ENCODE measurements around the gene FBXW7.

The FBXW7 gene

DNA sequence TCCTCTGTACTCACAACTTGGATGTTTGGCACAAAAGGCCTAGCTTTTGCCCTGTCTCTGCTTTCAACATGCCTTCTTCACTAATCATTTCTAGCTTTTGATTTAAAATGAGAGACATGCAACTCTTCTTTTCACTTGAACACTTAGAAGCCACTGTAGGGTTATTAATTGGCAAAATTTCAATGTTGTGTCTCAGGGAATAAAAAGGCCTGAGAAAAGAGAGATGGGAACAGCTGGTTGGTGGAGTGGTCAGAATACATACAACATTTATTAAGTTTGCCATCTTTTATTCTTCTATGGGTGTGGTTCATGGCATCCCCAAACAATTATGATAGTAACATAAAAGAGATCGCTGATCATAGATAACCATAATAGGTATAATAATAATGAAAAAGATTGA lies 114.3 kb downstream of the FBXW7 start:
- no peak for DNase-seq

DNA sequence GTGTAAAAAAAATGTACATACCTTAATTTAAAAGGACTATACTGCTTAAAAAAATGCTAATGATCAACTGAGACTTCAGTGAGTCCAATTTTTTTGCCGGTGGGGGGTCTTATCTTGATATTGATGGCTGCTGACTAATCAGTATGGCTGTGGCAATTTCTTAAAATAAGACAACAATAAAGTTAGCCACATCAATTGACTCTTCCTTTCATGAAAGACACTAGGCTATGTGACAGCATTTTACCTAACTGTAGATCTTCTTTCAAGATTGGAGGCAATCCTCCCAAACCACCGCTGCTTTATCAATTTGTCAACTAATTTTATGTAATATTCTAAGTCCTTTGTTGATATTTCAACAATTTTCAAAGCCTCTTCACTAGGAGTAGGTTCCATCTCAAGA lies 116.1 kb downstream of the FBXW7 start:
- DNase-seq: no peak

DNA sequence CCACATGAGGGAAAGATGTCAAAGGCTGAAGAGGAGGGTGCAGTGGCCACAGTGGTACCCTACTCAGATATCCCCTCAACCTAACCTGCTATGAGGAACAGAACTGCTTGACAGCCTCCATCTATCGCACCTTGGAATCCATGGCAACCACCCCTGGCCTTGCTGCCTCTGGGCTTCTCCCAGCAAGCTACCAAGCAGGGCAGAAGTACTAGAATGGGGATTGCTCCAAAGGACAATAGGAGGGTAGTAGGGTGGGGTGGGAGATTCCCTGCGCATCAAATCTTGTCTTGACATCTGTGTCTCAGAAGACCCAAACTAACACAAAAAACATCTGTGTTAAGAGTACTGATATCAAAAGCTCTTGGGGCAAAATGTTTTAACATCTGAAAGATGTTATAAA lies 118.2 kb downstream of the FBXW7 start:
- DNase-seq: no peak

- no peak for DNase-seq
Measured at GRCh38 chr4:152415980-152416379, 119.9 kb downstream of the FBXW7 start.

- DNase-seq: peak in 1 of 2 donors; percentile 18
Measured at GRCh38 chr4:152408514-152409327, 127.2 kb downstream of the FBXW7 start.

DNA sequence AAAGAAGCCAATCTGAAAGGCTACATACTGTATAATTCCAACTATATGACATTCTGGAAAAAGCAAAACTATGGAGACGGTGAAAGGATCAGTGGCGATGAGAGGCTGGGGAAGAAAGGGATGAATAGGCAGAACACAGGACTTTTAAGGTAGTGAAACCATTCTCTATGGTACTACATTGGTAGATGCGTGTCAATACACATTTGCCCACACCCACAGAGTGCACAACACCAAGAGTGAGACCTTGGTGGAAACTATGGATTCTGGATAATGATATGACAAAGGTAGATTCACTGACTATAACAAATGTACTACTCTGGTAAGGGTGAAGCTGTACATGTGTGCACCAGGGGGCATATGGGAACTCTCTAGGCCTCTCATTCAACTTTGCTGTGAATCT lies 134.5 kb downstream of the FBXW7 start:
- DNase-seq: no peak

GRCh38 chr4:152399246-152399645 lies 136.6 kb downstream of the FBXW7 start:
- no peak for DNase-seq

GRCh38 chr4:152398060-152398459 lies 137.8 kb downstream of the FBXW7 start:
- DNase-seq: no peak

DNA sequence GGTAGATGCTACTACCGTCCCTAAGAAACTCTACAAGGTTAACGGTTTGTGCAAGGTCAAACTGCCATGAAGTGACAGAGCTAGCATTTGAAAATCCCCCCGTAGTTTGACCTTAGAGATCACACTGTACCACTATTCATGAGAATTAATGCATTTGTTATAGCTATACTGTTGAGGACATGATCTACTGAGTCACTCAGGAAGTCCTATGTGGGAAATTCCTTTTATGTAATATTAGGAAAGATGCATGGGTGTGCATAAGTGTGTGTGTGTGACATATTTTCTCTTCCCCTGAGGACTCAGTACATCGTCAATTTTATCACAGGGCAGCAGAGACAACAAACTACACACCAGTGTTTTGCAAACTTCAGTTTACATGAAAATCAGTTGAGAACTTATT lies 141.1 kb downstream of the FBXW7 start:
- DNase-seq: no peak

- DNase-seq: no peak
Measured at GRCh38 chr4:152392079-152392478, 143.8 kb downstream of the FBXW7 start.

DNA sequence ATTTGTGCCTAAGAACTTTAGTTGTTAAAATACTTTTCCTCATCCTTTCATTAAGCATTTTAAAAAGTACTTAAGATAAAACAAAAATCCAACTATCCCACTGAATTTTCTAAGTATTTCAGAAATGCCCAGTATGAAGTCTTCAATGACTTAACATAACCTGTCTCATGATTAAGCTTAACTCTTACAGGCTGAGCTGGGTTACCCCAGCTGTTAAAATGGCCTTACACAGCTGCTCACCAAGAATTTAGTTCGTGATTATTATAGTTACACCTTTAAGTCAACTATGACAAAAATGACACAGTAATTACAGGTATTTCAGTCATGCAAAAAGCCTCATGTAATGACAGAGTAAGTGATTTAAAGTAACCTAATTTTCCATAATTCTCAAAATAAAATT lies 145.7 kb downstream of the FBXW7 start:
- DNase-seq: no peak

DNA sequence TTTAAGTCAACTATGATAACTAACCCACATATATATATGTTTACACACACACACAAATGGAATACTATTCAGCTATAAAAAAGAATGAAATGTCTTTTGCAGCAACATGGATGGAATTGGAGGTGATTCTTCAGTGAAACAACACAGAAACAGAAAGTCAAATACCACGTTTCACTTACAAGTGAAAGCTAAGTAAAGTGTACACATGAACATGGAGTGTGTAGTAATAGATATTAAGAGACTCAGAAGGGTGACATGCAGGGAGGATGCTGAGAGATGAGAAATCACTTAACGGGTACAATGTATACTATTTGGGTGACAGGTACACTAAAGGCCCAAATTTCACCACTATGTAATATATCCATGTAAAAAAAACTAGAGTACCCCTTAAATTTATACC lies 146.5 kb downstream of the FBXW7 start:
- DNase-seq: no peak

DNA sequence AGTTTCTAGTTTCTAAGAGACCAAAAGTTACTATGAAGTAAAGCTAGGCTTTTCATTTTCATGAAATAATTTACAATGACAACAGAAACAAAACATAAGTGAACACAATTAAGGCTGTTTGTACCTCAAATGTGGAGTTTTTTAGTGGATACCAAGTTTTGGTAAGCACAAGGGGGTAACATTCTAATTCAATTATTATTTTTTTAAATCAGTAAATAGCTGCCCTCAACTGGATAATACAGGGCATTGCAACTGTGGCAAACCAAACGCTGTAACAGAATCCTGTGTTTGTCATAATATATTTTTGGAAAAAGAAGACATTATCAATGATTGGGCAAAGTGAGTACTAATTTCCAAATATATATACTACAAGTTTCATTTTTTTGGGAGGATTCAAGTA lies 150.3 kb downstream of the FBXW7 start:
- no peak for DNase-seq

GRCh38 chr4:152382057-152382785 lies 153.7 kb downstream of the FBXW7 start:
- DNase-seq: no peak

GRCh38 chr4:152380919-152381318 lies 155.0 kb downstream of the FBXW7 start:
- no peak for DNase-seq

GRCh38 chr4:152380185-152380584 lies 155.7 kb downstream of the FBXW7 start:
- DNase-seq: no peak

- DNase-seq: no peak
Measured at GRCh38 chr4:152374606-152375285, 161.1 kb downstream of the FBXW7 start.

- no peak for DNase-seq
Measured at GRCh38 chr4:152374153-152374552, 161.7 kb downstream of the FBXW7 start.

DNA sequence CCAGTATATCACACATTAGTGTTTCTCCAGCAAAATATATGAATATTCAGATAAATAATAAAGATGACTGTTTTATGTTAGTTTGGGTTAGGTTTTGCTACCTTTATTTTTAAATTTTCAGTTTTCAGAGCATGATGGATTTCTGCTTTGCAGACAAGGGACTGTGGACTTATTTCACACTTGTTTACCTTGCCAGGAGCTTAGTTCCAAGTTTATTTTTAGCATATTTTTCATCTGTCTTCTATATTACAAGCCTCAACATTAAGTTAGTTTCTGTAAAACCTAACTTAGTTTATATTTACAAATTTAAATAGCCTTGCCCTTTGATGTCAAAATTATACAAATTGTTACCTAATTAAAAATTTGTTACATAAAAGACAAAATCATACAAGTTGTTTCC lies 163.4 kb downstream of the FBXW7 start:
- DNase-seq: no peak

DNA sequence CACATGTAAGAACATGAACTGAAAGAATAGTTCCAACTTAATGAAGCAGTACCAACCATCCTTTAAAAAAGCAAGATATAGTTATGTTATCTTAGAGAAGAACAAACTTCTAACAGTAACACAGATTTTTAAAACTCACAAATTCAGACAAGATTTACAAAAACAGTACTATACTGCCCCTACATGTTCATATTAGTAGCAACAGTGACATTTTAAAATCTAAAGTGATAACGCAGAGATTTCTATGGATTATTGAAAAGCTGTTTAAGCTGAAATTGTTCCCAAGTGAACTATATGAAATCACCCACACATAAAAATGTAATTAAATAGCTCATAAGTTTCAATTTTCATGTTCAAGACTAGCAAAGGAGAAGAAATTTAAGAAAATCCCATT lies 166.0 kb downstream of the FBXW7 start:
- DNase-seq: no peak

GRCh38 chr4:152369203-152369901 lies 166.5 kb downstream of the FBXW7 start:
- DNase-seq: no peak

GRCh38 chr4:152368001-152368400 lies 167.9 kb downstream of the FBXW7 start:
- DNase-seq: no peak

GRCh38 chr4:152364883-152365282 lies 171.0 kb downstream of the FBXW7 start:
- no peak for DNase-seq
